NB4 (cell line): Measurements from ENCODE around the gene C16orf92.

ENCODE experiments used
- DNase-seq: peaks from one replicate; pipeline ENCODE4 v3.0.0; 2010; ENCODE audit warnings: low read depth
- H3K4me3 ChIP-seq: one replicate; pipeline ENCODE4 v1.5.1; 2011; ENCODE audit warnings: mild to moderate bottlenecking, low read depth, low read length, moderate library complexity
- CTCF ChIP-seq: IDR thresholded peaks from one replicate; pipeline ENCODE4 v1.5.1; 2012; ENCODE audit warnings: low read depth, low read length
- MAX ChIP-seq: IDR thresholded peaks from 2 replicates; pipeline ENCODE4 v1.6.1; 2011; ENCODE audit warnings: low read depth, low read length
- MYC ChIP-seq: IDR thresholded peaks from 2 replicates; pipeline ENCODE4 v1.6.1; 2011; ENCODE audit warnings: low read depth, low read length
- POLR2A ChIP-seq: IDR thresholded peaks from 2 replicates; pipeline ENCODE4 v1.6.1; 2011; ENCODE audit warnings: mild to moderate bottlenecking; ENCODE audit not compliant: insufficient read length; ENCODE audit errors: extremely low read depth

C16orf92 gene

GRCh38 chr16:29977063-29977825 lies 45.8 kb upstream of the C16orf92 start:
- no peak for TF ChIP-seq MYC
- TF ChIP-seq POLR2A = no peak
- TF ChIP-seq MAX = no peak
- TF ChIP-seq CTCF = no peak
- DNase-seq = no peak
- peak overlapping the region; percentile 87 for H3K4me3 ChIP-seq

GRCh38 chr16:29978081-29978480 lies 44.9 kb upstream of the C16orf92 start:
- TF ChIP-seq CTCF (no peak), MAX (no peak), MYC (no peak), POLR2A (no peak)
- DNase-seq = no peak
- no peak overlapping the region for H3K4me3 ChIP-seq

- H3K4me3 ChIP-seq = no peak overlapping the region
- TF ChIP-seq MAX = no peak
- TF ChIP-seq CTCF = no peak
- no peak for TF ChIP-seq POLR2A
- no peak for TF ChIP-seq MYC
- DNase-seq = no peak
Measured at GRCh38 chr16:29978564-29979270, 44.3 kb upstream of the C16orf92 start.

- TF ChIP-seq CTCF = no peak
- TF ChIP-seq POLR2A = no peak
- no peak for TF ChIP-seq MYC
- TF ChIP-seq MAX = no peak
- no peak for DNase-seq
- H3K4me3 ChIP-seq = no peak overlapping the region
Measured at GRCh38 chr16:29982560-29983419, 40.2 kb upstream of the C16orf92 start.

- no peak overlapping the region for H3K4me3 ChIP-seq
- TF ChIP-seq CTCF = no peak
- TF ChIP-seq POLR2A = no peak
- no peak for TF ChIP-seq MYC
- no peak for TF ChIP-seq MAX
- no peak for DNase-seq
Measured at GRCh38 chr16:29983420-29984136, 39.4 kb upstream of the C16orf92 start.
